ENCODE measurements around the gene SREBF1.

DNA sequence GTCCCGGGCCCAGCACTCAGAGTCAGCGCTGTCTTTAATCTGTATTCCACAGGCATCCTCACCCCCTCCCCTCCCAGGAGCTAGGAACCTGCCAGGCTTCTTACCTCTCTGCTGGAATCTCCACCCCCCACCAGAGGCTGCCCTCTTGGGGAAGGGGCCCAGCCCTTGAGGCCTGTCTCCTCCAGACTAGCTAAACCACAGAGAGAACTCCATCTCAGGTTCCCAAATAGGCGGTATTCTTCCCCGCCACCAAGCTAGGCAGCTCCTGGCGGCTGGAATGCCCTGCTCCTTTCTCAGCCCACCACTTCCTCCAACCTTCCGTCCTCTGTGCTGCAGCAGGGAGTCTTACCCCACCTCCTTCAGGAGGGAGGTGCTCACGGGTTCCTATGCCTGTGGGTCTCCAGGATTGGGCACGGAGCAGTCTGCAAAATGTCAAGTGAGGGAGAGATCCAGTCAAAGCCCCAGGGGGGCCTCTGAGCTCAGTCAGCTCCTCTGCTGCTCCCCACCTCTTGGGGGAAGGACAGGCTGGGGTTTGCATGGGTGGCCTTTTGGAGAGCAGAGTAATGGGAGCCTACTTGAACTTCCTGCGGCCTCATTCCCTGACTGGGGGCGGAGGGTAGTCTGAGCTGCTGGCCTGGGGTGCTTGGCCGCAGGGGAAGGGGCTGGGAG, 55.7 kb downstream of the SREBF1 start:
- TF ChIP-seq POLR2A (IDR thresholded peaks at IDR 0.05; ENCODE audit: low read length) (no peak), GATA1 (IDR thresholded peaks at IDR 0.05; ENCODE audit: low read depth, low read length) (no peak)

Measured in erythroblast (primary cell).